ENCODE data around the gene RAET1G. TPM values are rescaled to one million over a fixed set of nuclear protein-coding genes. Genes with fewer than 3 reads are reported as not detected.

The RAET1G gene
- total and polyA plus RNA-seq, 2 of the 13 experiments (the other 11 are each of a cell fraction or from before 2014, with no cell fraction given) = not detected

GRCh38 chr6:149867876-149868640 is 54.9 kb downstream of the RAET1G start (continued):
- peak; percentile 97 for TF ChIP-seq MAFG (CRISPR knock-in tag; IDR thresholded peaks at IDR 0.05)
- no peak for TF ChIP-seq FOXA1 (IDR thresholded peaks at IDR 0.05)
- TF ChIP-seq FOXA1 (CRISPR knock-in tag; IDR thresholded peaks at IDR 0.05) = no peak
- TF ChIP-seq STAT6 (CRISPR knock-in tag; IDR thresholded peaks at IDR 0.05; ENCODE audit: borderline replicate concordance) = no peak
- no peak for TF ChIP-seq ZSCAN29 (CRISPR knock-in tag; conservative IDR thresholded peaks at IDR 0.05)
- no peak for TF ChIP-seq PRDM10 (CRISPR knock-in tag; IDR thresholded peaks at IDR 0.05; ENCODE audit: low read depth)
- no peak for TF ChIP-seq MIER2 (CRISPR knock-in tag; IDR thresholded peaks at IDR 0.05)
- no peak for TF ChIP-seq ZNF547 (CRISPR knock-in tag; IDR thresholded peaks at IDR 0.05)
- TF ChIP-seq KLF6 (CRISPR knock-in tag; IDR thresholded peaks at IDR 0.05) = no peak
- no peak for TF ChIP-seq CREM (IDR thresholded peaks at IDR 0.05)
- TF ChIP-seq CREM (CRISPR knock-in tag; IDR thresholded peaks at IDR 0.05) = no peak
- TF ChIP-seq ZNF574 (CRISPR knock-in tag; IDR thresholded peaks at IDR 0.05) = no peak
- peak; percentile 54; the same call in 1 of the 2 replicates for TF ChIP-seq CEBPB (IDR thresholded peaks at IDR 0.05; ENCODE audit: borderline replicate concordance, low read depth, low read length)
- TF ChIP-seq NFRKB (IDR thresholded peaks at IDR 0.05) = no peak
- TF ChIP-seq DR1 (CRISPR knock-in tag; IDR thresholded peaks at IDR 0.05) = no peak
- no peak for TF ChIP-seq ZNF879 (CRISPR knock-in tag; IDR thresholded peaks at IDR 0.05)
- no peak for TF ChIP-seq ZFP36L1 (CRISPR knock-in tag; IDR thresholded peaks at IDR 0.05)
- no peak for TF ChIP-seq HIVEP1 (CRISPR knock-in tag; IDR thresholded peaks at IDR 0.05)
- no peak for TF ChIP-seq ZNF207 (IDR thresholded peaks at IDR 0.05; ENCODE audit: borderline replicate concordance)
- peak; percentile 25; the same call in 1 of the 2 replicates for TF ChIP-seq FOSL2 (CRISPR knock-in tag; IDR thresholded peaks at IDR 0.05)
- no peak for TF ChIP-seq HDAC2 (CRISPR knock-in tag; IDR thresholded peaks at IDR 0.05)
- no peak for TF ChIP-seq ZNF367 (CRISPR knock-in tag; IDR thresholded peaks at IDR 0.05; ENCODE audit: borderline replicate concordance)
- no peak for TF ChIP-seq ZBTB21 (CRISPR knock-in tag; IDR thresholded peaks at IDR 0.05)
- TF ChIP-seq PRPF4 (IDR thresholded peaks at IDR 0.05; ENCODE audit: low read depth, low read length, poor library complexity, severe bottlenecking) = no peak
